HL-60 (cell line): ENCODE measurements around the gene RGMA.

Source experiments
- DNase-seq, 2 experiments: peaks; one replicate each; pipeline ENCODE4 v3.0.0-alpha.2; 2010 to 2020; ENCODE audit warnings: low read depth in 1 of 2, low spot score in 1 of 2
- H3K27ac ChIP-seq: fragments of 250-450 bp; sonication (Bioruptor Pico); replicated peaks from 2 replicates; pipeline ENCODE4 v1.5.1; 2020; ENCODE audit warnings: mild to moderate bottlenecking, moderate library complexity
- H3K27me3 ChIP-seq: fragments of 250-450 bp; sonication (Bioruptor Pico); 2 replicates; pipeline ENCODE4 v1.5.1; 2021; ENCODE audit warnings: mild to moderate bottlenecking, moderate library complexity; ENCODE audit not compliant: insufficient read depth, poor library complexity, severe bottlenecking
- H3K4me3 ChIP-seq: replicated peaks from 2 replicates; pipeline ENCODE4 v1.5.1; 2011; ENCODE audit warnings: mild to moderate bottlenecking, control low read depth, low read length; ENCODE audit not compliant: insufficient read depth
- GABPA ChIP-seq: IDR thresholded peaks from 2 replicates; pipeline ENCODE4 v1.6.1; 2012; ENCODE audit warnings: low read depth
- POLR2AphosphoS5 ChIP-seq: IDR thresholded peaks from 2 replicates; pipeline ENCODE4 v1.6.1; 2012; ENCODE audit warnings: low read depth
- SPI1 ChIP-seq: IDR thresholded peaks from 2 replicates; pipeline ENCODE4 v1.6.1; 2012; ENCODE audit warnings: low read depth, mild to moderate bottlenecking, borderline replicate concordance
- TF ChIP-seq, protein P1 (sequence below): IDR thresholded peaks from 2 replicates; pipeline ENCODE4 v1.6.1; 2012; ENCODE audit warnings: low read depth; ENCODE audit not compliant: insufficient replicate concordance
- TF ChIP-seq, protein P2 (sequence below): IDR thresholded peaks from one replicate; pipeline ENCODE4 v1.5.1; 2011; ENCODE audit warnings: low read length, control low read depth, inconsistent platforms; ENCODE audit not compliant: insufficient read depth

Gene RGMA

DNA sequence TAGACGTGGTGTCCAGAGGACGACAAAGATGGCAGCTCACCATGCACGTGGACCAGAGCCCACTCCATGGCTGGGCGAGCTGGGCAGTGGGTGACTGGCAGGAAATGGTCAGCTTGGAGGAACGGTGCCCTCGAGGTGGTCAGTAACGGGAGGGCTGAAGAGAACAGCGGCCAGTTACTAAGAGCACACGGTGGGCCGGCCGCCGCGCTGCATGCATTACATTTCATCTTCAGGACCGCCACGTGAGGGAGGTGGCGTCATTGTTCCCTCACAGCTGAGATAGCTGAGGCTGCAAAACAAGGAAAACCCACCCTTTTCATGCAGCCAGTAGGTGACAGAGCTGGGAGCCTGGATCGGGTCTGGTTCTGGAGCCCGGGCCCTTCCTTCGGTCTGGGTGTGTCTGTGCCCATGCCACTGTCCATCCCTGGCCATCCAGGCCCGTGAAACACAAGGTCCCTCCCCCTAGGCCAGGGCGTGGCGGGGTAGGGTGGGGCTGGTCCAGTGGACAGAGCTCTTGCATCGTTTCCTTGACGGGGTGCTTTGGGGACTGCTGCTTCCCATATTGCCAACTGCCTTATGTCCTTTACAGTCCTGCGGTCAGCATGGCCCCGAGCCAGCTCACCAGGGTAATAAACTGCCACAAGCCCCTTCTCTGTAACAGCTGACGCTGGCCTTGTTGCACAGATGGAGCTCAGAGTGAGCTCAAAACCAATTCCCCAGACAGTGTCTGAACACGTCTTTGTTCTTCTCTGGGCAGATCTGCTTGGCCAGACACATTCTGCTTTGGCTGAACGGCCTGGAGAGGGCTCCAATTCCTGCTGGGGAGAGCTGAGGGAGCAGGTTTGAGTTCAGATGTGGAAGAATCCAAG lies 51.8 kb downstream of the RGMA start:
- peak; percentile 47 to 85 for DNase-seq
- Histone ChIP-seq H3K4me3 (no peak overlapping the region), H3K27ac (peak overlapping the region; percentile 20)

DNA sequence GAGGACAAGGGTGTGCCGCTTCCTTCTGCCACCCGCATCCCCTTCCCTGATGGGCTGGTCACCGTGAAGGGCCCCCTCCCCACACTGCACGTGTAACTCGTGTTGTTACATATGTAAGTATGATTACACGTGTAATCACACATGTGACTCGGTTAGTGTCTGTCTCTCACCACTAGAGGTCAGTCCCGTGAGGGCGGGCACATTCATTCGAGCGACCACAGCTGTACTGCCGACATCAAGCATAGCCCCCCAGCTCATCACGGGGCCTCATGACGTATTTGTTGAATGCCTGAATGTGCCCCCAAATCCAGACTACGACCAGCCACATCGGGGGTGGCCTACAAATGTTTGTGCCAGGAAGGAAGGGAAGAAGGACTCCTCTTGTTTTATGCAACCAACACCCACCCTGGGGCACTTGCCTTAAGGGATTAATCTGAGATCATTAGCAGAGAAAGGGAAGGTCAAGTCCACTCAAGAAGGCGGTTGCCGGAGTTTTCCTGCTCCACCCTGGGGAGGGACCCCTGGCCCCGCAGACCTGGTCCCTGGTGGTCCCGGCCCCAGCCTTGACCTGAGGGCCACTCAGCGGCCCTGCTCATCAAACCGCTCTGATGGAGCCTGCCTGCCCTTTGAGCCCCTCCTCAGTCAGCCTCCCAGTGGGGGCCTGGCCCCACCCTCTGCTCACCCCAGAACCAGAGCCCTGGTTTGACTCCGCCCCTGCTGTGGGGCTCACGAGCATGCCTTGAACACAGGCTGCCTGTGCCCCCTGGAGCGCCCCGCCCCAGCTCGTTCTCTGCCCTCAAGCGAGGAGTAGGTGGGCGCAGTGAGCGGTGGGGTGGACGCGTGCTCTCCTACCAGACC lies 52.8 kb downstream of the RGMA start:
- DNase-seq: peak in 1 of 2 experiments; percentile 59
- H3K4me3 ChIP-seq: no peak overlapping the region
- no peaks in the 10 kb centered on the region for H3K27me3 ChIP-seq
- TF ChIP-seq, protein P1, sequence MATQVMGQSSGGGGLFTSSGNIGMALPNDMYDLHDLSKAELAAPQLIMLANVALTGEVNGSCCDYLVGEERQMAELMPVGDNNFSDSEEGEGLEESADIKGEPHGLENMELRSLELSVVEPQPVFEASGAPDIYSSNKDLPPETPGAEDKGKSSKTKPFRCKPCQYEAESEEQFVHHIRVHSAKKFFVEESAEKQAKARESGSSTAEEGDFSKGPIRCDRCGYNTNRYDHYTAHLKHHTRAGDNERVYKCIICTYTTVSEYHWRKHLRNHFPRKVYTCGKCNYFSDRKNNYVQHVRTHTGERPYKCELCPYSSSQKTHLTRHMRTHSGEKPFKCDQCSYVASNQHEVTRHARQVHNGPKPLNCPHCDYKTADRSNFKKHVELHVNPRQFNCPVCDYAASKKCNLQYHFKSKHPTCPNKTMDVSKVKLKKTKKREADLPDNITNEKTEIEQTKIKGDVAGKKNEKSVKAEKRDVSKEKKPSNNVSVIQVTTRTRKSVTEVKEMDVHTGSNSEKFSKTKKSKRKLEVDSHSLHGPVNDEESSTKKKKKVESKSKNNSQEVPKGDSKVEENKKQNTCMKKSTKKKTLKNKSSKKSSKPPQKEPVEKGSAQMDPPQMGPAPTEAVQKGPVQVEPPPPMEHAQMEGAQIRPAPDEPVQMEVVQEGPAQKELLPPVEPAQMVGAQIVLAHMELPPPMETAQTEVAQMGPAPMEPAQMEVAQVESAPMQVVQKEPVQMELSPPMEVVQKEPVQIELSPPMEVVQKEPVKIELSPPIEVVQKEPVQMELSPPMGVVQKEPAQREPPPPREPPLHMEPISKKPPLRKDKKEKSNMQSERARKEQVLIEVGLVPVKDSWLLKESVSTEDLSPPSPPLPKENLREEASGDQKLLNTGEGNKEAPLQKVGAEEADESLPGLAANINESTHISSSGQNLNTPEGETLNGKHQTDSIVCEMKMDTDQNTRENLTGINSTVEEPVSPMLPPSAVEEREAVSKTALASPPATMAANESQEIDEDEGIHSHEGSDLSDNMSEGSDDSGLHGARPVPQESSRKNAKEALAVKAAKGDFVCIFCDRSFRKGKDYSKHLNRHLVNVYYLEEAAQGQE: no peak
- TF ChIP-seq, protein P2, sequence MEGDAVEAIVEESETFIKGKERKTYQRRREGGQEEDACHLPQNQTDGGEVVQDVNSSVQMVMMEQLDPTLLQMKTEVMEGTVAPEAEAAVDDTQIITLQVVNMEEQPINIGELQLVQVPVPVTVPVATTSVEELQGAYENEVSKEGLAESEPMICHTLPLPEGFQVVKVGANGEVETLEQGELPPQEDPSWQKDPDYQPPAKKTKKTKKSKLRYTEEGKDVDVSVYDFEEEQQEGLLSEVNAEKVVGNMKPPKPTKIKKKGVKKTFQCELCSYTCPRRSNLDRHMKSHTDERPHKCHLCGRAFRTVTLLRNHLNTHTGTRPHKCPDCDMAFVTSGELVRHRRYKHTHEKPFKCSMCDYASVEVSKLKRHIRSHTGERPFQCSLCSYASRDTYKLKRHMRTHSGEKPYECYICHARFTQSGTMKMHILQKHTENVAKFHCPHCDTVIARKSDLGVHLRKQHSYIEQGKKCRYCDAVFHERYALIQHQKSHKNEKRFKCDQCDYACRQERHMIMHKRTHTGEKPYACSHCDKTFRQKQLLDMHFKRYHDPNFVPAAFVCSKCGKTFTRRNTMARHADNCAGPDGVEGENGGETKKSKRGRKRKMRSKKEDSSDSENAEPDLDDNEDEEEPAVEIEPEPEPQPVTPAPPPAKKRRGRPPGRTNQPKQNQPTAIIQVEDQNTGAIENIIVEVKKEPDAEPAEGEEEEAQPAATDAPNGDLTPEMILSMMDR: peak; percentile 71
- no peak overlapping the region for H3K27ac ChIP-seq

More for the DNA sequence above, 51.8 kb downstream of the RGMA start:
- H3K27me3 ChIP-seq: no peaks in the 10 kb centered on the region
- TF ChIP-seq POLR2AphosphoS5 (peak; percentile 83), GABPA (no peak)

- Histone ChIP-seq H3K27me3 (no peaks in the 10 kb centered on the region), H3K27ac (no peak overlapping the region), H3K4me3 (no peak overlapping the region)
- no peak for TF ChIP-seq POLR2AphosphoS5
- TF ChIP-seq, protein P1: no peak
- TF ChIP-seq, protein P2: no peak
- TF ChIP-seq GABPA: no peak
- TF ChIP-seq SPI1: no peak
- no peak for DNase-seq
Observed at GRCh38 chr15:93035092-93035915, 53.7 kb downstream of the RGMA start.

- no peak overlapping the region for H3K27ac ChIP-seq
- TF ChIP-seq GABPA: no peak
- no peak for TF ChIP-seq POLR2AphosphoS5
- TF ChIP-seq, protein P1: no peak
- TF ChIP-seq, protein P2: no peak
- no peak for TF ChIP-seq SPI1
- no peaks in the 10 kb centered on the region for H3K27me3 ChIP-seq
- no peak overlapping the region for H3K4me3 ChIP-seq
- DNase-seq: no peak
Observed at GRCh38 chr15:93034512-93034911, 54.5 kb downstream of the RGMA start.
